NCI-H2107 treated with DMSO at 0.1 percent for 48 hours (cell line): ENCODE data around the gene FAM149B1.

Experiments
- DNase-seq: peaks from one replicate; lab custom pipeline; 2025; ENCODE audit not compliant: unreplicated experiment; lab: John Stamatoyannopoulos, UW

FAM149B1 gene

GRCh38 chr10:73264423-73264822, 96.5 kb downstream of the FAM149B1 start:
- no peak for DNase-seq

DNA sequence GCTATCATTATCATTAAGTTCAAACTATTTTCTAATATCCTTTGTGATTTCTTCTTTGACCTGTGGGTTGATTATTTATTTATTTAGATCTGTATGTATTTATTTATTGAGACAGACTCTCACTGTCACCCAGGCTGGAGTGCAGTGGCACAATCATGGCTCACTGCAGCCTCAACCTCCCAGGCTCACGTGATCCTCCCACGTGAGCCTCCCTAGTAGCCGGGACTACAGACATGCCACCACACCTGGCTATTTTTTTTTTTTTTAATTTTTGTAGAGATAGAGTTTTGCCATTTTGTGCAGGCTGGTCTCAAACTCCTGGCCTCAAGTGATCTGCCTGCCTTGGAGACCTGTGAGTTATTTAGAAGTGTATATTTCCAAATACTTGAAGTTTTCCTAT, 113.2 kb downstream of the FAM149B1 start:
- no peak for DNase-seq

- no peak for DNase-seq
These were observed 119.5 kb downstream of the FAM149B1 start for GRCh38 chr10:73287441-73287840.

DNA sequence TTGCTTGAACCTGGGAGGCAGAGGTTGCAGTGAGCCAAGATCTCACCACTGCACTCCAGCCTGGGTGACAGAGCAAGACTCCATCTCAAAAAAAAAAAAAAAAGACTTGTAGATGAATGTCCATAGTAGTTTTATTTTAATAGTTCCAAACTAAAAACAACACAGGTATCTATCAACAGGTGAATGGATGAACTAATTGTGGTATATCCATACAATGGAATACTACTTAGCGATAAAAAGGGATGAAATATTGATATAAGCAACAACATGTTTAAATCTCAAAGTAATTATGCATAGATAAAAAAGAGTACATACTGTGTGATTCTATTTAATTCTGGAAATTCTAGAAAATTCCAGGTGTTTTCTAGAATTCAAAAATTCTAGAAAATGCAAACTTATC, 122.0 kb downstream of the FAM149B1 start:
- DNase-seq: no peak

DNA sequence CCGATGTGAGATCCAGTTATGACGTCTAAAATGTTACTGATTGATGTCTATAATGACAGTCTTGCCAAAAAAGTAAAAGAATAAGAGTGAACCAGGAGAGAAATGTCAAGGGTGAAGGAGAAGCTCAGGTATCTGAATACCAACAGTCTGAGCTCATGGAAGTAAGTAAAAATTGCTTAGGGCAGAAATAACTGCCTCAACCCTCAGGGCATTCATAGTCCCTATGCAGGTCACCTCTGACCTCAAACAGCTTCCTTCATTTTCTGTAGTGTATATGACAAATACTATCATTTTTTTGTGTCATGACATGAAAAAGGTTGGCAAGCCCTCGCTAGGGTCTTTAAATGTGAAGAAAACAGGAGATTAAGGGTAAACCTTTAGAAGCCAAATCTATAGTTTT, 125.5 kb downstream of the FAM149B1 start:
- DNase-seq: no peak
